ENCODE results near the gene TTC7B. TPM values are rescaled to one million over a fixed set of nuclear protein-coding genes. Genes with fewer than 3 reads are reported as not detected.
"Not testable (repeated sequence)": the region's sequence is repeated elsewhere in the genome, so short reads cannot be mapped to it uniquely, and the experiment has no call there.

The TTC7B gene
- total RNA-seq, 2 experiments from 2014 or later: 5.9 to 6.6 TPM

GRCh38 chr14:90823542-90823941, 7.3 kb upstream of the TTC7B start:
- H3K27ac Mint-ChIP-seq; ATAC-seq (ENCODE audit: low read depth); H3K36me3 Mint-ChIP-seq; DNase-seq; H3K27me3 Mint-ChIP-seq; H3K4me3 Mint-ChIP-seq; POLR2A ChIA-PET: not testable (repeated sequence)
- peaks cover 21% of the 10 kb centered on the region for H3K9me3 Mint-ChIP-seq
- peaks cover 11% of the 10 kb centered on the region for H3K4me1 Mint-ChIP-seq

GRCh38 chr14:90820958-90821357, 4.7 kb upstream of the TTC7B start:
- POLR2A ChIA-PET: interaction anchor here (0.5 to 2.1 kb wide), 3 partner anchors 20 to 293 kb away, joined by 3 to 5 read pairs (median 4); partner anchors contain the start of gene DGLUCY
- peaks cover 20% of the 10 kb centered on the region for H3K27me3 Mint-ChIP-seq
- H3K9me3 Mint-ChIP-seq: peaks cover 17% of the 10 kb centered on the region
- H3K4me3 Mint-ChIP-seq: peak overlapping the region; percentile 14
- peak; percentile 74 for DNase-seq
- H3K27ac Mint-ChIP-seq: no peak overlapping the region
- ATAC-seq (ENCODE audit: low read depth): peak; percentile 90
- peaks cover 8% of the 10 kb centered on the region for H3K4me1 Mint-ChIP-seq
- peaks cover 3% of the 10 kb centered on the region for H3K36me3 Mint-ChIP-seq

GRCh38 chr14:90819734-90820393, 3.6 kb upstream of the TTC7B start:
- Mint-ChIP-seq H3K9me3 (peaks cover 11% of the 10 kb centered on the region), H3K36me3 (peaks cover 3% of the 10 kb centered on the region), H3K4me3 (no peak overlapping the region), H3K27me3 (peaks cover 25% of the 10 kb centered on the region), H3K4me1 (peaks cover 13% of the 10 kb centered on the region), H3K27ac (no peak overlapping the region)
- ATAC-seq (ENCODE audit: low read depth) (no peak), DNase-seq (no peak)
- POLR2A ChIA-PET: interaction anchor here (2.5 kb wide), 1 partner anchor 9 kb away, joined by 5 read pairs; no protein-coding TSS in a partner anchor

GRCh38 chr14:90818715-90819114, 2.5 kb upstream of the TTC7B start:
- Mint-ChIP-seq H3K9me3 (peaks cover 5% of the 10 kb centered on the region), H3K27ac (no peak overlapping the region), H3K4me1 (peaks cover 13% of the 10 kb centered on the region), H3K27me3 (peaks cover 31% of the 10 kb centered on the region), H3K4me3 (no peak overlapping the region), H3K36me3 (no peaks in the 10 kb centered on the region)
- POLR2A ChIA-PET: interaction anchor here (2.5 kb wide), 1 partner anchor 10 kb away, joined by 5 read pairs; no protein-coding TSS in a partner anchor
- DNase-seq: no peak
- no peak for ATAC-seq (ENCODE audit: low read depth)

GRCh38 chr14:90816681-90817436, 629 bp upstream of the TTC7B start:
- POLR2A ChIA-PET: no interaction called here
- ATAC-seq (ENCODE audit: low read depth): no peak
- Mint-ChIP-seq H3K36me3 (no peaks in the 10 kb centered on the region), H3K27ac (peak overlapping the region; percentile 51), H3K4me3 (peak overlapping the region; percentile 77), H3K27me3 (peaks cover 31% of the 10 kb centered on the region), H3K9me3 (no peaks in the 10 kb centered on the region), H3K4me1 (peaks cover 13% of the 10 kb centered on the region)
- DNase-seq: no peak

GRCh38 chr14:90815572-90815821, 733 bp downstream of the TTC7B start:
- peaks cover 31% of the 10 kb centered on the region for H3K27me3 Mint-ChIP-seq
- peak overlapping the region; percentile 22 for H3K27ac Mint-ChIP-seq
- H3K4me3 Mint-ChIP-seq: peak overlapping the region; percentile 77
- H3K36me3 Mint-ChIP-seq: no peaks in the 10 kb centered on the region
- ATAC-seq (ENCODE audit: low read depth): no peak
- H3K9me3 Mint-ChIP-seq: no peaks in the 10 kb centered on the region
- POLR2A ChIA-PET: no interaction called here
- H3K4me1 Mint-ChIP-seq: peaks cover 4% of the 10 kb centered on the region
- DNase-seq: no peak

- DNase-seq: no peak
- H3K4me3 Mint-ChIP-seq: peak overlapping the region; percentile 77
- H3K4me1 Mint-ChIP-seq: peaks cover 4% of the 10 kb centered on the region
- H3K9me3 Mint-ChIP-seq: no peaks in the 10 kb centered on the region
- H3K27me3 Mint-ChIP-seq: peaks cover 29% of the 10 kb centered on the region
- POLR2A ChIA-PET: no interaction called here
- H3K36me3 Mint-ChIP-seq: no peaks in the 10 kb centered on the region
- peak overlapping the region; percentile 22 for H3K27ac Mint-ChIP-seq
- no peak for ATAC-seq (ENCODE audit: low read depth)
These were observed 1.2 kb downstream of the TTC7B start for GRCh38 chr14:90814806-90815571.

- no peaks in the 10 kb centered on the region for H3K9me3 Mint-ChIP-seq
- H3K4me3 Mint-ChIP-seq: no peak overlapping the region
- POLR2A ChIA-PET: no interaction called here
These were observed 2.8 kb downstream of the TTC7B start for GRCh38 chr14:90813442-90813841.

GRCh38 chr14:90812109-90812508, 4.1 kb downstream of the TTC7B start:
- no peaks in the 10 kb centered on the region for H3K36me3 Mint-ChIP-seq
- no peak for ATAC-seq (ENCODE audit: low read depth)
- H3K4me3 Mint-ChIP-seq: no peak overlapping the region
- no peak overlapping the region for H3K27ac Mint-ChIP-seq
- DNase-seq: no peak
- H3K9me3 Mint-ChIP-seq: no peaks in the 10 kb centered on the region
- POLR2A ChIA-PET: no interaction called here
- H3K27me3 Mint-ChIP-seq: peaks cover 21% of the 10 kb centered on the region
- peaks cover 4% of the 10 kb centered on the region for H3K4me1 Mint-ChIP-seq

More at GRCh38 chr14:90813442-90813841, 2.8 kb downstream of the TTC7B start:
- H3K36me3 Mint-ChIP-seq: no peaks in the 10 kb centered on the region
- ATAC-seq (ENCODE audit: low read depth) (no peak), DNase-seq (no peak)
- H3K4me1 Mint-ChIP-seq: peaks cover 4% of the 10 kb centered on the region
- H3K27ac Mint-ChIP-seq: no peak overlapping the region
- H3K27me3 Mint-ChIP-seq: peaks cover 28% of the 10 kb centered on the region

- no peaks in the 10 kb centered on the region for H3K36me3 Mint-ChIP-seq
- peaks cover 4% of the 10 kb centered on the region for H3K4me1 Mint-ChIP-seq
- no peaks in the 10 kb centered on the region for H3K9me3 Mint-ChIP-seq
- peaks cover 18% of the 10 kb centered on the region for H3K27me3 Mint-ChIP-seq
- POLR2A ChIA-PET: no interaction called here
- DNase-seq (no peak), ATAC-seq (ENCODE audit: low read depth) (no peak)
- H3K27ac Mint-ChIP-seq: no peak overlapping the region
- H3K4me3 Mint-ChIP-seq: no peak overlapping the region
These were observed 4.6 kb downstream of the TTC7B start for GRCh38 chr14:90811641-90812040.

GRCh38 chr14:90810806-90811205, 5.4 kb downstream of the TTC7B start:
- Mint-ChIP-seq H3K4me3 (no peak overlapping the region), H3K27me3 (peaks cover 17% of the 10 kb centered on the region), H3K27ac (no peak overlapping the region), H3K36me3 (no peaks in the 10 kb centered on the region), H3K9me3 (no peaks in the 10 kb centered on the region), H3K4me1 (peaks cover 4% of the 10 kb centered on the region)
- ATAC-seq (ENCODE audit: low read depth): no peak
- no peak for DNase-seq
- POLR2A ChIA-PET: no interaction called here

GRCh38 chr14:90809530-90810312, 6.5 kb downstream of the TTC7B start:
- Mint-ChIP-seq H3K4me3 (no peak overlapping the region), H3K27ac (no peak overlapping the region), H3K9me3 (no peaks in the 10 kb centered on the region), H3K4me1 (no peaks in the 10 kb centered on the region), H3K36me3 (no peaks in the 10 kb centered on the region), H3K27me3 (peaks cover 10% of the 10 kb centered on the region)
- ATAC-seq (ENCODE audit: low read depth) (no peak), DNase-seq (no peak)
- POLR2A ChIA-PET: no interaction called here
